SK-N-SH (cell line): ENCODE measurements around the gene PCSK6. TPM values are rescaled to one million over a fixed set of nuclear protein-coding genes. Genes with fewer than 3 reads are reported as not detected.
A peak's percentile ranks its signal among the peaks of the same experiment; 100 is the strongest.

Source experiments
- CTCF ChIA-PET: fragments of 300-600, 350-600 bp; formaldehyde crosslinking; extraction: SDS; loops from one replicate; lab custom pipeline; 2021; lab: Yijun Ruan, JAX
- POLR2A ChIA-PET: fragments of 350-600 bp; sonication (Branson Sonifier 250); formaldehyde crosslinking; extraction: SDS; loops from one replicate; lab custom pipeline; 2020; ENCODE audit warnings: antibody characterized with exemption, inconsistent platforms; lab: Yijun Ruan, JAX
- DNase-seq: peaks from one replicate; pipeline ENCODE4 v3.0.0; 2012
- H2AFZ ChIP-seq: fragments of 200-600 bp; sonication (generic); 2 replicates; pipeline ENCODE4 v1.8.1; 2016; ENCODE audit warnings: antibody characterized with exemption, mild to moderate bottlenecking, low read depth
- H3F3A ChIP-seq: fragments of 200-600 bp; sonication (generic); replicated peaks from 2 replicates; pipeline ENCODE3; 2016; ENCODE audit warnings: antibody characterized with exemption, mild to moderate bottlenecking; ENCODE audit not compliant: insufficient read depth
- H3K27ac ChIP-seq, 2 experiments: fragments of 200-500 bp in 1 of 2; fragments of 200-600 bp in 1 of 2; sonication (Bioruptor generic) in 1 of 2; sonication (generic), shearing (Covaris generic) in 1 of 2; 2 replicates each; pipeline versions ENCODE4 v1.5.1 to v1.6.1; 2014 to 2016; ENCODE audit warnings: low read depth in 2 of 2, inconsistent platforms in 1 of 2, low read length in 1 of 2, mild to moderate bottlenecking in 1 of 2, mixed read lengths in 1 of 2
- H3K27me3 ChIP-seq: fragments of 200-600 bp; sonication (generic), shearing (Covaris generic); 2 replicates; pipeline ENCODE4 v1.6.1; 2016; ENCODE audit warnings: mixed run types; ENCODE audit not compliant: insufficient read depth
- H3K36me3 ChIP-seq, 2 experiments: fragments of 200-500 bp in 1 of 2; fragments of 200-600 bp in 1 of 2; sonication (Bioruptor generic) in 1 of 2; sonication (generic) in 1 of 2; replicated peaks in 1 of 2; 2 replicates each; pipeline versions ENCODE3 to v1.5.1; 2014 to 2016; ENCODE audit warnings: low read length in 1 of 2, mild to moderate bottlenecking in 1 of 2; ENCODE audit not compliant: insufficient read depth in 2 of 2, control insufficient read depth in 1 of 2
- H3K4me1 ChIP-seq, 2 experiments: fragments of 200-500 bp in 1 of 2; fragments of 200-600 bp in 1 of 2; sonication (Bioruptor generic) in 1 of 2; sonication (generic), shearing (Covaris generic) in 1 of 2; 2 replicates each; pipeline versions ENCODE4 v1.5.1 to v1.6.1; 2014 to 2016; ENCODE audit warnings: low read depth in 1 of 2, low read length in 1 of 2, mixed run types in 1 of 2; ENCODE audit not compliant: insufficient read depth in 2 of 2, control insufficient read depth in 1 of 2
- H3K4me2 ChIP-seq: fragments of 200-600 bp; sonication (generic), shearing (Covaris generic); 2 replicates; pipeline ENCODE4 v1.6.1; 2017; ENCODE audit warnings: mixed run types
- H3K4me3 ChIP-seq, 2 experiments: fragments of 200-500 bp in 1 of 2; fragments of 200-600 bp in 1 of 2; sonication (Bioruptor generic) in 1 of 2; sonication (generic), shearing (Covaris generic) in 1 of 2; 2 replicates each; pipeline versions ENCODE4 v1.5.1 to v1.8.1; 2014 to 2016; ENCODE audit warnings: low read depth in 2 of 2, inconsistent platforms in 1 of 2, low read length in 1 of 2, mild to moderate bottlenecking in 1 of 2, mixed read lengths in 1 of 2, moderate library complexity in 1 of 2
- H3K79me2 ChIP-seq: fragments of 200-600 bp; sonication (generic); 2 replicates; pipeline ENCODE4 v1.8.1; 2017; ENCODE audit warnings: mild to moderate bottlenecking; ENCODE audit not compliant: insufficient read depth
- H3K9ac ChIP-seq: fragments of 200-600 bp; sonication (generic); 2 replicates; pipeline ENCODE4 v1.6.1; 2017; ENCODE audit warnings: mixed run types
- H3K9me2 ChIP-seq: fragments of 200-600 bp; sonication (generic); 2 replicates; pipeline ENCODE4 v1.6.1; 2017; ENCODE audit warnings: mixed run types
- H3K9me3 ChIP-seq: fragments of 200-600 bp; sonication (generic); 2 replicates; pipeline ENCODE4 v1.6.1; 2017; ENCODE audit warnings: mixed run types, mild to moderate bottlenecking, moderate library complexity
- H4K20me1 ChIP-seq: fragments of 200-600 bp; sonication (generic); 2 replicates; pipeline ENCODE4 v1.6.1; 2017; ENCODE audit warnings: mild to moderate bottlenecking, mixed run types; ENCODE audit not compliant: insufficient read depth
- EZH2phosphoT487 ChIP-seq: fragments of 200-600 bp; sonication (generic); IDR thresholded peaks from 2 replicates; pipeline ENCODE4 v1.6.1; 2017; ENCODE audit warnings: low read depth, mixed run types, mild to moderate bottlenecking, antibody characterized with exemption, moderate library complexity, borderline replicate concordance
- NRF1 ChIP-seq: IDR thresholded peaks from 2 replicates; pipeline ENCODE4 v1.6.1; 2012; ENCODE audit warnings: low read depth, mild to moderate bottlenecking, low read length
- RAD21 ChIP-seq: IDR thresholded peaks from 2 replicates; pipeline ENCODE4 v1.6.1; 2012; ENCODE audit warnings: mild to moderate bottlenecking, low read length
- RCOR1 ChIP-seq: fragments of 150-350 bp; IDR thresholded peaks from 2 replicates; pipeline ENCODE4 v1.6.1; 2017; ENCODE audit warnings: antibody characterized with exemption, low read length
- RFX5 ChIP-seq: IDR thresholded peaks from 2 replicates; pipeline ENCODE4 v1.6.1; 2012; ENCODE audit warnings: mild to moderate bottlenecking, improper control_type of control experiment, low read length
- RXRA ChIP-seq: IDR thresholded peaks from 2 replicates; pipeline ENCODE4 v1.4.0; 2012; ENCODE audit warnings: low read depth, mild to moderate bottlenecking, borderline replicate concordance
- TEAD4 ChIP-seq: IDR thresholded peaks from 2 replicates; pipeline ENCODE4 v1.4.0; 2012; ENCODE audit warnings: mild to moderate bottlenecking, borderline replicate concordance; ENCODE audit not compliant: insufficient read depth
- WGBS: methylation state at CpG from one replicate; pipeline ENCODE4 v1.1.6; 2017; ENCODE audit warnings: low lambda C conversion rate; 5-methylcytosine and 5-hydroxymethylcytosine counted together
- polyA plus RNA-seq, 3 experiments: library from polyadenylated mRNA; depleted of rRNA; stranded (reverse); fragments of >200 nt; gene quantifications; 2 replicates each; pipeline ENCODE4 v1.2.3, GENCODE V29; 2012
- TF ChIP-seq, protein P1 (sequence below): IDR thresholded peaks from 2 replicates; pipeline ENCODE4; 2012
- TF ChIP-seq, protein P2 (sequence below): IDR thresholded peaks from 2 replicates; pipeline ENCODE4 v1.4.0; 2012; ENCODE audit warnings: low read depth
- TF ChIP-seq, protein P3 (sequence below): fragments of 150-350 bp; IDR thresholded peaks from 2 replicates; pipeline ENCODE4 v1.6.1; 2016; ENCODE audit warnings: mild to moderate bottlenecking, low read depth, low read length
- TF ChIP-seq, protein P4 (sequence below): IDR thresholded peaks from 2 replicates; pipeline ENCODE4 v1.4.0; 2012; ENCODE audit warnings: low read depth, borderline replicate concordance

Gene PCSK6
- polyA plus RNA-seq, 1 of the 3 experiments (the other 2 are of a cell fraction): 0.03 TPM

DNA sequence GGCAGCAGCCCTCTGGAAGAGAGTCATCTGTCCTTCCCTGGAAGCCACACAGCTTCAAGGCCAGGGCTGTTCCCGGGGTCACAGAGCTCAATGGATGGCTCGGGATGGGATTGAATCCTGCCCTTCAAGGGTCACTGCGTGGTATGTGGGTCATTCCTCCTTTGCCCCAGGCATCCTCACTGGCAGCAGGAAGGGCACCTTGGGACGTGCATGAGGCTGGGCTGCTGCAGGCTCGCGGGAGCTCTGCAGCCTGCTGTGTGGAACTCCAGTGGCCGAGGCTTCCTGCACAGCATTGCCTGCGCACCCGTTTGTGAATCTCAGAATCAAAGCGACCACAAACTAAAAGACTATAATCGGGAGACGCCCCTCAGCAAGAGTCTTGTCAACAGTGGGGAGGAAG, 60.7 kb downstream of the PCSK6 start:
- H3K4me1 ChIP-seq: peaks cover 0 to 3% of the 10 kb centered on the region in 2 experiments; a peak in 1 of 4 replicates
- no peak overlapping the region for H3K9ac ChIP-seq
- no peak overlapping the region for H2AFZ ChIP-seq
- ChIA-PET CTCF (interaction anchor here (0.8 to 2.7 kb wide), 2 partner anchors 9 to 212 kb away, joined by 3 to 9 read pairs; no protein-coding TSS in a partner anchor), POLR2A (no interaction called here)
- H3K27ac ChIP-seq: no peak overlapping the region
- H3K79me2 ChIP-seq: no peaks in the 10 kb centered on the region
- no peaks in the 10 kb centered on the region for H4K20me1 ChIP-seq
- peak; percentile 59 for DNase-seq
- no peaks in the 10 kb centered on the region for H3K9me3 ChIP-seq
- 59% methylated on average over 9 of the region's 12 CpGs for WGBS
- TF ChIP-seq TEAD4: no peak
- no peak for TF ChIP-seq RFX5
- TF ChIP-seq, protein P1, sequence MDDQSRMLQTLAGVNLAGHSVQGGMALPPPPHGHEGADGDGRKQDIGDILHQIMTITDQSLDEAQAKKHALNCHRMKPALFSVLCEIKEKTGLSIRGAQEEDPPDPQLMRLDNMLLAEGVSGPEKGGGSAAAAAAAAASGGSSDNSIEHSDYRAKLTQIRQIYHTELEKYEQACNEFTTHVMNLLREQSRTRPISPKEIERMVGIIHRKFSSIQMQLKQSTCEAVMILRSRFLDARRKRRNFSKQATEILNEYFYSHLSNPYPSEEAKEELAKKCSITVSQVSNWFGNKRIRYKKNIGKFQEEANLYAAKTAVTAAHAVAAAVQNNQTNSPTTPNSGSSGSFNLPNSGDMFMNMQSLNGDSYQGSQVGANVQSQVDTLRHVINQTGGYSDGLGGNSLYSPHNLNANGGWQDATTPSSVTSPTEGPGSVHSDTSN: no peak
- no peak for TF ChIP-seq RAD21
- no peak overlapping the region for H3K4me3 ChIP-seq
- H3K4me2 ChIP-seq: no peak overlapping the region
- H3K27me3 ChIP-seq: no peaks in the 10 kb centered on the region; the same call in 1 of the 2 replicates
- H3F3A ChIP-seq: no peaks in the 10 kb centered on the region
- H3K9me2 ChIP-seq: no peaks in the 10 kb centered on the region
- no peaks in the 10 kb centered on the region for H3K36me3 ChIP-seq

DNA sequence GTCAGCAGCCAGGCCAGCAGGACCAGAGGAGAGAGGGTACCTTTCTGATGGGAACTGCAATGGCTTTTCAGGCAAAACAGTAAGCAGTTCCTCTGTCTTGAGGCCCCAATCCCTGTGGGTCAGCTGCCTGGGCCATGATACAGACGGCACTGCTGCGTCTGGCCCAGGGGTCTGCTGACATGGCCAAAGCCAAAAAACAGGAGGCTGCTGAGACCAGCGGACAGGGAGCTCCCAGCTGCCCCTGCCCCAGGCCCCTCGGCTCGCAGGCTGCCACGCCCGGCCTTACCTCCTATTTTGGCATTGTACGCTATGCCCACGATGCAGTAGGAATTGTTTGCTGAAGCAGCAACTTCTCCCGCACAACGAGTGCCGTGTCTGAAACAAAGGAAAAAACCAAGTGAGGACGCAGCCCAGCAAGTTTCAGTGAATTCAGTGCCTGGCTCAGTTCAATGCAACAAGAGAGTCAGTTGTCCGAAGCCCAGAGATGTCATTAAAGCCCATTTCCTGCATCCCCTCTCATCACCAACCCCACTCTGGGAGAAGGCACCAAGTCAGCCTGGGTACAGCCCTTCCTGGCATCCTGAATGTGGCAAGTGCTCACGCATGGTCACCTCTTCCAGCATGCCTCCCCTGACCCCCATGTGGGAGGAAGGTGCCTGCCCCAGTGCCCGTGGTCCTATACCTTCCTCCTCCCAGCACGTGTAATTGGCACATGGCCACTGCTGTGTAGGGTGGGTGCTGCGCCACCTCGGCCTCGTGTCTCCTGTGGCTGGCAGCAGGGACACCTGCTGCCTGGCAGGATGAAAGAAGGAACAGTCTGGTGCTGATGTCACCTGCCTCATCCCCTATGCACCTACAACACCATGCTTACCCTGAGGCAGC, 61.7 kb downstream of the PCSK6 start:
- Histone ChIP-seq H4K20me1 (no peaks in the 10 kb centered on the region), H2AFZ (no peak overlapping the region), H3K79me2 (no peaks in the 10 kb centered on the region), H3F3A (no peaks in the 10 kb centered on the region), H3K9me3 (no peaks in the 10 kb centered on the region), H3K9me2 (no peaks in the 10 kb centered on the region), H3K27ac (no peak overlapping the region), H3K27me3 (no peaks in the 10 kb centered on the region; the same call in 1 of the 2 replicates), H3K4me1 (peaks cover 0 to 3% of the 10 kb centered on the region in 2 experiments; a peak in 1 of 4 replicates), H3K4me2 (no peak overlapping the region), H3K4me3 (no peak overlapping the region), H3K36me3 (no peaks in the 10 kb centered on the region), H3K9ac (no peak overlapping the region)
- 59% methylated on average over 14 of the region's 20 CpGs for WGBS
- ChIA-PET CTCF (interaction anchor here (0.8 to 2.7 kb wide), 3 partner anchors 8 to 213 kb away, joined by 3 to 9 read pairs (median 4); no protein-coding TSS in a partner anchor), POLR2A (no interaction called here)
- no peak for TF ChIP-seq RAD21
- TF ChIP-seq TEAD4: no peak
- TF ChIP-seq RXRA: no peak
- no peak for TF ChIP-seq RCOR1
- no peak for DNase-seq

DNA sequence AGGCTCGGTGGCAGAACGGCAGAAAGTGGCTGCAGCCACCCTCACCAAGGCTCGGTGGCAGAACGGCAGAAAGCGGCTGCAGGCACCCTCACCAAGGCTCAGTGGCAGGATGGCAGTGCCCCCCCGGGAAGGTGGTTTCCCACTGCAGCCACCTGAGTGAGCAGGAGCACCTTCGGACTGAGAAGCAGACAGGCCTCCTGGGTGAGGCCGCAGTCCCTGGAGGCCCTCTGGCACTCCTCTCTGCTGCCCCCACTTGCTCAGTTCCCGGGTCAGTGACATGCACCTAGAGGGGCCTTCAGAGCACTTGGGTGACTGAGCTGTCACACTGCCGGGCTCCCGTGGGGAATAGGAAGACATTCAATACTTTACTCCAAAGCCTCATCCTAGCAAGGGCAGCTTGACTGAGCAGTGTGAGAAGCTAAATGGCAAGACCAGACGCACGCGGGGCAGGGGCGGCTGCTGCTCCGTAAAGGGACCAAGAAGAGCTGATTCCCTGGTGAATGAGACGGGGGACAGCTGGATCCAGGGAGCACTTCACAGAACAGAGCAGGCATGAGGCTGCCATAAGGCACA, 62.7 kb downstream of the PCSK6 start:
- H3K9me3 ChIP-seq: no peaks in the 10 kb centered on the region
- WGBS: 68% methylated on average over 12 of the region's 17 CpGs
- H4K20me1 ChIP-seq: no peaks in the 10 kb centered on the region
- H3K36me3 ChIP-seq: no peaks in the 10 kb centered on the region
- ChIA-PET POLR2A (no interaction called here), CTCF (interaction anchor here (1.6 kb wide), 1 partner anchor 18 kb away, joined by 4 read pairs; no protein-coding TSS in a partner anchor)
- no peak for DNase-seq
- H3K9ac ChIP-seq: no peak overlapping the region
- H3K4me3 ChIP-seq: no peak overlapping the region
- H2AFZ ChIP-seq: no peak overlapping the region
- H3K4me2 ChIP-seq: no peak overlapping the region
- peaks cover 0 to 3% of the 10 kb centered on the region in 2 experiments; a peak in 1 of 4 replicates for H3K4me1 ChIP-seq
- H3K27me3 ChIP-seq: no peaks in the 10 kb centered on the region; the same call in 1 of the 2 replicates
- H3K9me2 ChIP-seq: no peaks in the 10 kb centered on the region
- no peaks in the 10 kb centered on the region for H3K79me2 ChIP-seq
- H3F3A ChIP-seq: no peaks in the 10 kb centered on the region
- TF ChIP-seq, protein P2, sequence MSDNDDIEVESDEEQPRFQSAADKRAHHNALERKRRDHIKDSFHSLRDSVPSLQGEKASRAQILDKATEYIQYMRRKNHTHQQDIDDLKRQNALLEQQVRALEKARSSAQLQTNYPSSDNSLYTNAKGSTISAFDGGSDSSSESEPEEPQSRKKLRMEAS: no peak
- TF ChIP-seq NRF1 (no peak), RAD21 (no peak), EZH2phosphoT487 (no peak), TEAD4 (no peak)
- TF ChIP-seq, protein P3, sequence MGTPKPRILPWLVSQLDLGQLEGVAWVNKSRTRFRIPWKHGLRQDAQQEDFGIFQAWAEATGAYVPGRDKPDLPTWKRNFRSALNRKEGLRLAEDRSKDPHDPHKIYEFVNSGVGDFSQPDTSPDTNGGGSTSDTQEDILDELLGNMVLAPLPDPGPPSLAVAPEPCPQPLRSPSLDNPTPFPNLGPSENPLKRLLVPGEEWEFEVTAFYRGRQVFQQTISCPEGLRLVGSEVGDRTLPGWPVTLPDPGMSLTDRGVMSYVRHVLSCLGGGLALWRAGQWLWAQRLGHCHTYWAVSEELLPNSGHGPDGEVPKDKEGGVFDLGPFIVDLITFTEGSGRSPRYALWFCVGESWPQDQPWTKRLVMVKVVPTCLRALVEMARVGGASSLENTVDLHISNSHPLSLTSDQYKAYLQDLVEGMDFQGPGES: no peak
- TF ChIP-seq, protein P4, sequence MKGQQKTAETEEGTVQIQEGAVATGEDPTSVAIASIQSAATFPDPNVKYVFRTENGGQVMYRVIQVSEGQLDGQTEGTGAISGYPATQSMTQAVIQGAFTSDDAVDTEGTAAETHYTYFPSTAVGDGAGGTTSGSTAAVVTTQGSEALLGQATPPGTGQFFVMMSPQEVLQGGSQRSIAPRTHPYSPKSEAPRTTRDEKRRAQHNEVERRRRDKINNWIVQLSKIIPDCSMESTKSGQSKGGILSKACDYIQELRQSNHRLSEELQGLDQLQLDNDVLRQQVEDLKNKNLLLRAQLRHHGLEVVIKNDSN: no peak
- H3K27ac ChIP-seq: no peak overlapping the region
